HG02973 (cell line): ENCODE results near the gene GOLGA3.
"Not testable (repeated sequence)": the region's sequence is repeated elsewhere in the genome, so short reads cannot be mapped to it uniquely, and the experiment has no call there.

Experiments used
- ATAC-seq: cut with Tn5 transposase; IDR thresholded peaks from one replicate; pipeline ENCODE4 v1.9.1; 2021; ENCODE audit warnings: moderate library complexity; ENCODE audit not compliant: unreplicated experiment

The GOLGA3 gene

GRCh38 chr12:132813443-132813842, 15.2 kb downstream of the GOLGA3 start:
- ATAC-seq = no peak

GRCh38 chr12:132812631-132813305, 15.9 kb downstream of the GOLGA3 start:
- no peak for ATAC-seq

GRCh38 chr12:132809391-132809790, 19.3 kb downstream of the GOLGA3 start:
- not testable (repeated sequence) for ATAC-seq

GRCh38 chr12:132807295-132808092, 21.2 kb downstream of the GOLGA3 start:
- ATAC-seq = no peak

GRCh38 chr12:132806857-132807256, 21.8 kb downstream of the GOLGA3 start:
- ATAC-seq = no peak

GRCh38 chr12:132804426-132804861, 24.2 kb downstream of the GOLGA3 start:
- ATAC-seq = no peak

GRCh38 chr12:132803888-132804287, 24.8 kb downstream of the GOLGA3 start:
- no peak for ATAC-seq

GRCh38 chr12:132803125-132803524, 25.5 kb downstream of the GOLGA3 start:
- ATAC-seq = no peak

- ATAC-seq = no peak
These were observed 26.9 kb downstream of the GOLGA3 start for GRCh38 chr12:132801741-132802140.

- no peak for ATAC-seq
These were observed 29.8 kb downstream of the GOLGA3 start for GRCh38 chr12:132798836-132799235.

- ATAC-seq = no peak
These were observed 30.7 kb downstream of the GOLGA3 start for GRCh38 chr12:132797820-132798570.

- ATAC-seq = no peak
These were observed 32.8 kb downstream of the GOLGA3 start for GRCh38 chr12:132795847-132796246.

GRCh38 chr12:132791940-132792339, 36.7 kb downstream of the GOLGA3 start:
- not testable (repeated sequence) for ATAC-seq

- no peak for ATAC-seq
These were observed 39.6 kb downstream of the GOLGA3 start for GRCh38 chr12:132789099-132789471.

- ATAC-seq = no peak
These were observed 40.1 kb downstream of the GOLGA3 start for GRCh38 chr12:132788375-132789098.

GRCh38 chr12:132787877-132788276, 40.8 kb downstream of the GOLGA3 start:
- no peak for ATAC-seq

- ATAC-seq = no peak
These were observed 42.5 kb downstream of the GOLGA3 start for GRCh38 chr12:132786192-132786591.

- ATAC-seq = no peak
These were observed 44.1 kb downstream of the GOLGA3 start for GRCh38 chr12:132784580-132784979.

- ATAC-seq = no peak
These were observed 44.6 kb downstream of the GOLGA3 start for GRCh38 chr12:132783917-132784531.

- no peak for ATAC-seq
These were observed 46.7 kb downstream of the GOLGA3 start for GRCh38 chr12:132781938-132782337.
